Measurements from ENCODE around the gene CACNA1I.

Gene CACNA1I

GRCh38 chr22:39631381-39632286, 61.1 kb downstream of the CACNA1I start:
- Mint-ChIP-seq H3K4me3 (no peak overlapping the region), H3K4me1 (ENCODE audit: low read depth in 2 of 2) (peaks cover 3 to 7% of the 10 kb centered on the region in 2 donors), H3K36me3 (ENCODE audit: insufficient read depth) (peaks cover 5% of the 10 kb centered on the region), H3K27me3 (peaks cover 22 to 35% of the 10 kb centered on the region in 2 donors), H3K27ac (no peak overlapping the region), H3K9me3 (no peaks in the 10 kb centered on the region)
- DNase-seq (no peak), ATAC-seq (replicated peaks) (no peak)

GRCh38 chr22:39634530-39635405, 64.2 kb downstream of the CACNA1I start:
- Mint-ChIP-seq H3K4me1 (ENCODE audit: low read depth in 2 of 2) (peaks cover 0 to 3% of the 10 kb centered on the region in 2 donors), H3K27ac (no peak overlapping the region), H3K9me3 (no peaks in the 10 kb centered on the region), H3K36me3 (ENCODE audit: insufficient read depth) (peaks cover under 1% of the 10 kb centered on the region), H3K4me3 (no peak overlapping the region), H3K27me3 (peaks cover 7 to 9% of the 10 kb centered on the region in 2 donors)
- no peak for DNase-seq
- no peak for ATAC-seq (replicated peaks)

DNA sequence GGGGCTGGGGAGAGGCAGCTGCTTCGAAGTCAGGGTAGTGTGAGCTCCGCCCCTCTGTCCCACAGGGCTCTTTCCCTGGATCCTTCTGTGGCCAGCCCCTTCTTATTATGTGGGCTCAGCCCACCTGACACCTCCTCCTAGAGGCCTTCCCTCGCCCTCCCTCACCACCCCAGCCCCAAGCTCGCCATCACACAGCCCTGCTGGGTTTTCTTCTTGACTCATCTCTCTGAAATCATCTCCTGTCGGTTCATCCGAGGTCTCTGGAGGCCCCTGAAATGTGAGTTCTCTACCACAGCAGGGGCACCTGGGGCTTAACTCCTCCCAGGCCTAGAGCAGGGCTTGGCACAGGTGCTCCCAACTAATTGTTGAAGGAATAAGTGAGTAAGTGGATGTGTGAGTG, 65.2 kb downstream of the CACNA1I start:
- Mint-ChIP-seq H3K4me1 (ENCODE audit: low read depth in 2 of 2) (peaks cover 0 to 3% of the 10 kb centered on the region in 2 donors), H3K9me3 (no peaks in the 10 kb centered on the region), H3K4me3 (no peak overlapping the region), H3K36me3 (ENCODE audit: insufficient read depth) (peaks cover 6% of the 10 kb centered on the region), H3K27ac (no peak overlapping the region), H3K27me3 (no peaks in the 10 kb centered on the region)
- no peak for ATAC-seq (replicated peaks)
- no peak for DNase-seq

DNA sequence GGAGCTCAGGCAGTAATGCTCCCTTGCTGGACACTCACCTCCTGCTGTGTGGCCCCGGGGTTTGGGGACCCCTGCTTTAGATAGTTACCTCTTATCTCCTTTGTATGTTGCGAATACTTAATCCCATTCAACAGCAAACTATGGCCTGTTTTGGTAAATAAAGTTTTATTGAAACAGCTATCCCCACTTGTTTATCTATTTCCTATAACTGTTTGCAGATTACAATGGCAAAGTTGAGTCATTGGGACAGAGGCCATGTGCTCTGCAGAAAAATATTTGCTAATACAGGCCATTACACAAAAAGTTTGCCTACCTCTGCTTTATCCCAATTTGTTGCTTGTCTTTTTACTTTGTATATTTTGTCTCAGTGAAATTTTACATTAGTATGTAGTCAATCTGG, 68.4 kb downstream of the CACNA1I start:
- no peak for DNase-seq
- no peak overlapping the region for H3K27ac Mint-ChIP-seq
- H3K4me3 Mint-ChIP-seq, result no peak overlapping the region
- H3K9me3 Mint-ChIP-seq, result no peaks in the 10 kb centered on the region
- no peak for ATAC-seq (replicated peaks)
- H3K36me3 Mint-ChIP-seq (ENCODE audit: insufficient read depth), result peaks cover 6% of the 10 kb centered on the region
- H3K4me1 Mint-ChIP-seq (ENCODE audit: low read depth in 2 of 2), result peaks cover 0 to 2% of the 10 kb centered on the region in 2 donors
- H3K27me3 Mint-ChIP-seq, result peaks cover 5 to 30% of the 10 kb centered on the region in 2 donors

DNA sequence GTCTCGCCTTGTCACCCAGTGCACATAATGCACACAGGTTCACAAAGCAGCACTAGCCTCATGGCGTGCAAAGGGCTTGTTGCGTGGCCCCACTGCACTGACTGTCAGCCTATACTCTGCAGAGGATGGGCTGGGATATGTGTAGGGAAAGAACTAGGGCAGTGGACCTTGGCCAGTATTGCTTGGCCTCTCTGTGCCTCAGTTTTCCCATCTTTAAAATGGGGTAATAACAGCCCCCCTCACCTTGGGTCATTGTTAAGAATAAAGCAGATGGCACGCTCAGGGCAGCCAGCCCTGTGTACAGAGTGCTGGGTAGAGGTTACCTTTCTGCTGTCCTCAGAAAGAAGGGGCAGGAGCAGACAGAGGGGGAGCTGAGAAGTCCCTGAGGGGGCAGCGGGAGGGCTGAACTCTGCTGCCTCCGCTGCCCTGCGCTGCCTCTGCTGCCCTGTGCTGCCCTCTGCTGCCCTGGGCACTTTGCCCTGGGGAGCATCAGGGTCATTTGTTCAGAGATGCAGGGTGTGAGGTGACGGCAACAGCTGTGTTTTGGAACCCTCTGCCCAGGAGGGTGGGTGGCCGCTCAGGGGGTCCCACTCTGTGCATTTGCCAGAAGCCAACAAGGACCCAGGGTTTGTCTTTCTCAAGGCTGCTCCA, 71.2 kb downstream of the CACNA1I start:
- Mint-ChIP-seq H3K4me1 (ENCODE audit: low read depth in 2 of 2) (peaks cover 0 to 2% of the 10 kb centered on the region in 2 donors), H3K9me3 (no peaks in the 10 kb centered on the region), H3K27me3 (peaks cover 5 to 30% of the 10 kb centered on the region in 2 donors), H3K4me3 (no peak overlapping the region), H3K36me3 (ENCODE audit: insufficient read depth) (peaks cover 6% of the 10 kb centered on the region), H3K27ac (no peak overlapping the region)
- ATAC-seq (replicated peaks) (no peak), DNase-seq (no peak)

DNA sequence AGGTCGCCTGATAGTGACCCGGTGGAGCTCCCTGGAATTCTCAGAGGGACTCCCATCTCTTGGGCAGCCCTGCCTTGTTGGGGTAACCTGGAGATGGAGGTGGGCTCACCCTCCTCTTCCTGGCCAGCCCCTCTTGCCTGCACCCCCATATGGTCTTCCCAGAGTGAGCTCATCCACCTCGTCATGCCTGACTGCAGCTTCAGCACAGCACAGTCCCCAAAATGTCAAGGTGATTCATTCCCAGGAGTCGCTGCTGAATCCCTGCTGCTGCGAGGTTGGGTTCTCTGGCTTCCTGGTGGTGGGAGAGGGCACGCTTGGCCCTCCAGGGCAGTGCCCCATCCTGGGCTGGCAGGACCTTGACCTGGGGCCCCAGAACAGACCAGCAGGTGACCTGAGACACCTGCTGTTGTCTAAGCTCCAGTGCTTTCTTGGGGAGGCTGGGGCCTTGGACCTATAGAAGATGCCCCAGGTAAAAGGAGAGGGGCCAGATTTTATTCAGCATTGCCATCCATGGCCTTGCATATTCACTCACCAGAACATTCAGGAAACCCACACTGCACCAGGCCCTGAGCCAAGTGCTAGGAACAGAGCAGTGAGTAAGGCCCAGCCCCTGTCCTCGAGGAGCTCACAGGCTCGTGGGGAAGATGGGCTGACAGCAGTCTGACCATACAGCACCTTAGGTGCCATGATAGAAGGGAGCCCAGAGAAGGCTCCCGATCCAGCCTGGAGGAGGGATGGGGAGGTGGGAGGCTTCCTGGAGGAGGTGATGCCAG, 72.9 kb downstream of the CACNA1I start:
- H3K27ac Mint-ChIP-seq, result no peak overlapping the region
- peaks cover 0 to 2% of the 10 kb centered on the region in 2 donors for H3K4me1 Mint-ChIP-seq (ENCODE audit: low read depth in 2 of 2)
- H3K9me3 Mint-ChIP-seq, result no peaks in the 10 kb centered on the region
- no peak for DNase-seq
- ATAC-seq (replicated peaks), result no peak
- peaks cover 5 to 30% of the 10 kb centered on the region in 2 donors for H3K27me3 Mint-ChIP-seq
- H3K4me3 Mint-ChIP-seq, result no peak overlapping the region
- peaks cover 6% of the 10 kb centered on the region for H3K36me3 Mint-ChIP-seq (ENCODE audit: insufficient read depth)

- Mint-ChIP-seq H3K27me3 (peaks cover 5 to 30% of the 10 kb centered on the region in 2 donors), H3K4me3 (no peak overlapping the region), H3K27ac (no peak overlapping the region), H3K36me3 (ENCODE audit: insufficient read depth) (no peaks in the 10 kb centered on the region), H3K9me3 (no peaks in the 10 kb centered on the region), H3K4me1 (ENCODE audit: low read depth in 2 of 2) (peaks cover 0 to 2% of the 10 kb centered on the region in 2 donors)
- DNase-seq (no peak), ATAC-seq (replicated peaks) (no peak)
These were observed 75.0 kb downstream of the CACNA1I start for GRCh38 chr22:39645532-39645931.

DNA sequence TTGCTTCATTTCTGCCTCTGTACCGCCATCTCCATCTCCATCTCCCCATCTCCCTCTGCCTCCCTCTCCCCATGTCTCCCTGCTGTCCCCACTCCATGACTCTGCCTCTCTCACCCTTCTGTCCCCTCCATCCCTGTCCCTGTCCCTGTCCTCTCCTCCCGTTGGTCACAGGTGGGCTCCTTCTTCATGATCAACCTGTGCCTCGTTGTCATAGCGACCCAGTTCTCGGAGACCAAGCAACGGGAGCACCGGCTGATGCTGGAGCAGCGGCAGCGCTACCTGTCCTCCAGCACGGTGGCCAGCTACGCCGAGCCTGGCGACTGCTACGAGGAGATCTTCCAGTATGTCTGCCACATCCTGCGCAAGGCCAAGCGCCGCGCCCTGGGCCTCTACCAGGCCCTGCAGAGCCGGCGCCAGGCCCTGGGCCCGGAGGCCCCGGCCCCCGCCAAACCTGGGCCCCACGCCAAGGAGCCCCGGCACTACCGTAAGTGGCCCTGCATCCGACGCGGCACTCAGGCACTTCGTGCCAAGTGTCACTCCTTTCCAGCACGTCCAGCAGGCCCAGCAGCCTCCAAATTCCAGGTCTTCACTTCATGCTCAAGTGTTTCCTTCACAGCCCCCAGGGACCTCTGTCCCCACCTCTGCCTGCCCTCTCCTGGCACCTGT, 76.0 kb downstream of the CACNA1I start:
- ATAC-seq (replicated peaks), result no peak
- Mint-ChIP-seq H3K36me3 (ENCODE audit: insufficient read depth) (no peaks in the 10 kb centered on the region), H3K4me3 (no peak overlapping the region), H3K4me1 (ENCODE audit: low read depth in 2 of 2) (no peaks in the 10 kb centered on the region), H3K27me3 (peaks cover 0 to 22% of the 10 kb centered on the region in 2 donors), H3K27ac (no peak overlapping the region), H3K9me3 (no peaks in the 10 kb centered on the region)
- DNase-seq, result no peak

- H3K4me3 Mint-ChIP-seq, result no peak overlapping the region
- no peaks in the 10 kb centered on the region for H3K4me1 Mint-ChIP-seq (ENCODE audit: low read depth in 2 of 2)
- H3K36me3 Mint-ChIP-seq (ENCODE audit: insufficient read depth), result no peaks in the 10 kb centered on the region
- ATAC-seq (replicated peaks) (no peak), DNase-seq (no peak)
- no peak overlapping the region for H3K27ac Mint-ChIP-seq
- no peaks in the 10 kb centered on the region for H3K9me3 Mint-ChIP-seq
- peaks cover 0 to 9% of the 10 kb centered on the region in 2 donors for H3K27me3 Mint-ChIP-seq
These were observed 77.5 kb downstream of the CACNA1I start for GRCh38 chr22:39647836-39648629.

- Mint-ChIP-seq H3K9me3 (no peaks in the 10 kb centered on the region), H3K27ac (no peak overlapping the region), H3K4me3 (no peak overlapping the region), H3K27me3 (peaks cover 0 to 3% of the 10 kb centered on the region in 2 donors), H3K4me1 (ENCODE audit: low read depth in 2 of 2) (no peaks in the 10 kb centered on the region), H3K36me3 (ENCODE audit: insufficient read depth) (no peaks in the 10 kb centered on the region)
- ATAC-seq (replicated peaks) (no peak), DNase-seq (no peak)
These were observed 78.0 kb downstream of the CACNA1I start for GRCh38 chr22:39648630-39648950.

GRCh38 chr22:39649500-39650089, 79.0 kb downstream of the CACNA1I start:
- Mint-ChIP-seq H3K9me3 (no peaks in the 10 kb centered on the region), H3K4me3 (no peak overlapping the region), H3K27me3 (peaks cover 0 to 3% of the 10 kb centered on the region in 2 donors), H3K27ac (no peak overlapping the region), H3K4me1 (ENCODE audit: low read depth in 2 of 2) (no peaks in the 10 kb centered on the region), H3K36me3 (ENCODE audit: insufficient read depth) (no peaks in the 10 kb centered on the region)
- DNase-seq, result no peak
- no peak for ATAC-seq (replicated peaks)
